Measurements from ENCODE around the gene SIMC1.
"Not testable (repeated sequence)": the region's sequence is repeated elsewhere in the genome, so short reads cannot be mapped to it uniquely, and the experiment has no call there.

Gene SIMC1

GRCh38 chr5:176222006-176222405 is 16.2 kb upstream of the SIMC1 start:
- H3K27me3 ChIP-seq; H3K9me3 ChIP-seq; H3K36me3 ChIP-seq; DNase-seq; H3K4me3 ChIP-seq (ENCODE audit: low read depth, low read length); H3K4me1 ChIP-seq: not testable (repeated sequence)

- not testable (repeated sequence) for H3K4me3 ChIP-seq (ENCODE audit: low read depth, low read length); H3K27me3 ChIP-seq; H3K9me3 ChIP-seq; H3K4me1 ChIP-seq; DNase-seq; H3K36me3 ChIP-seq
Measured at GRCh38 chr5:176228358-176228757, 9.9 kb upstream of the SIMC1 start.

DNA sequence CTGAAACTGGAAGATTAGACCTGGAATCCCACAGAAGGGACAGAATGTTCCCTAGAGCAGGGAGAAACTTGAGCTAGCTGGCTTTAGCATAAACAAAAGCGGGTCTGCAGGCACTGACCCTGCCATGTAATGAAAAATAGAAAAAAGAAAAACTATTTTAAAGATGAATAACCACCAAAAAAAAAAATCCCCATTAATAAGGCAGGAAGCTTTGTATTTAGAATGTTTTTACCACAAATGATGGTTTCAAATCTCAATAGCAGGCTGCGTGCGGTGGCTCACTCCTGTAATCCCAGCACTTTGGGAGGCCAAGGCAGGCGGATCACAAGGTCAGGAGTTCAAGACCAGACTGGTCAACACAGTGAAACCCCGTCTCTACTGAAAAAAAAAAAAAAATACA is 5.0 kb upstream of the SIMC1 start:
- H3K4me3 ChIP-seq (ENCODE audit: low read depth, low read length); DNase-seq: not testable (repeated sequence)

GRCh38 chr5:176235155-176235554 is 3.1 kb upstream of the SIMC1 start:
- H3K4me1 ChIP-seq; H3K36me3 ChIP-seq; H3K9me3 ChIP-seq; H3K4me3 ChIP-seq (ENCODE audit: low read depth, low read length); H3K27me3 ChIP-seq: not testable (repeated sequence)
- TF ChIP-seq, protein P1, sequence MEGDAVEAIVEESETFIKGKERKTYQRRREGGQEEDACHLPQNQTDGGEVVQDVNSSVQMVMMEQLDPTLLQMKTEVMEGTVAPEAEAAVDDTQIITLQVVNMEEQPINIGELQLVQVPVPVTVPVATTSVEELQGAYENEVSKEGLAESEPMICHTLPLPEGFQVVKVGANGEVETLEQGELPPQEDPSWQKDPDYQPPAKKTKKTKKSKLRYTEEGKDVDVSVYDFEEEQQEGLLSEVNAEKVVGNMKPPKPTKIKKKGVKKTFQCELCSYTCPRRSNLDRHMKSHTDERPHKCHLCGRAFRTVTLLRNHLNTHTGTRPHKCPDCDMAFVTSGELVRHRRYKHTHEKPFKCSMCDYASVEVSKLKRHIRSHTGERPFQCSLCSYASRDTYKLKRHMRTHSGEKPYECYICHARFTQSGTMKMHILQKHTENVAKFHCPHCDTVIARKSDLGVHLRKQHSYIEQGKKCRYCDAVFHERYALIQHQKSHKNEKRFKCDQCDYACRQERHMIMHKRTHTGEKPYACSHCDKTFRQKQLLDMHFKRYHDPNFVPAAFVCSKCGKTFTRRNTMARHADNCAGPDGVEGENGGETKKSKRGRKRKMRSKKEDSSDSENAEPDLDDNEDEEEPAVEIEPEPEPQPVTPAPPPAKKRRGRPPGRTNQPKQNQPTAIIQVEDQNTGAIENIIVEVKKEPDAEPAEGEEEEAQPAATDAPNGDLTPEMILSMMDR (IDR thresholded peaks at IDR 0.05; ENCODE audit: low read depth, low read length), result peak; percentile 57
- DNase-seq, result peak; percentile 47

More for the DNA sequence above, 5.0 kb upstream of the SIMC1 start:
- not testable (repeated sequence) for H3K4me1 ChIP-seq, H3K9me3 ChIP-seq, H3K27me3 ChIP-seq, H3K36me3 ChIP-seq

- H3K4me3 ChIP-seq (ENCODE audit: low read depth, low read length); H3K4me1 ChIP-seq; H3K27me3 ChIP-seq; H3K36me3 ChIP-seq; H3K9me3 ChIP-seq; DNase-seq: not testable (repeated sequence)
Measured at GRCh38 chr5:176238645-176239283, 540 bp downstream of the SIMC1 start.

GRCh38 chr5:176239304-176239703 is 1.1 kb downstream of the SIMC1 start:
- H3K4me1 ChIP-seq; DNase-seq; H3K9me3 ChIP-seq; H3K27me3 ChIP-seq; H3K4me3 ChIP-seq (ENCODE audit: low read depth, low read length); H3K36me3 ChIP-seq: not testable (repeated sequence)

DNA sequence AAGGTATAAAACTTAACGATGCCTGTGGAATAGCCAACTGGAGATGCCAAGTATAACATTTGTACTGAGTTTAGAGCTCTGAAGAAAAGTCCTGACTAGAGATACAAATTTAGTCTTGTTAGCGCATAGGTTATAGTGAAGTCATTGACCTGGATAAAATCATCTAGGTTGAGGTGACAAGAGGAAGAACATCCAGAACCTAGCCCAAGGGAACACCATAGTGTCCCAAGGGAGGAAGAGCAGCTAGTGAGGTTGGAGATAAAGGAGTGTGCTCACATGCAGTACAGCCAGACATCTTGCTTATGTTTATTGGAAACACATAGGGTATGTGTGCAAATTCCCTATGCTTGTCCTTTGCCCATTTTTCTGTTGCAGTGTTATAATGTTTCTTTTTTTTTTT is 6.1 kb downstream of the SIMC1 start:
- DNase-seq, result not testable (repeated sequence)

DNA sequence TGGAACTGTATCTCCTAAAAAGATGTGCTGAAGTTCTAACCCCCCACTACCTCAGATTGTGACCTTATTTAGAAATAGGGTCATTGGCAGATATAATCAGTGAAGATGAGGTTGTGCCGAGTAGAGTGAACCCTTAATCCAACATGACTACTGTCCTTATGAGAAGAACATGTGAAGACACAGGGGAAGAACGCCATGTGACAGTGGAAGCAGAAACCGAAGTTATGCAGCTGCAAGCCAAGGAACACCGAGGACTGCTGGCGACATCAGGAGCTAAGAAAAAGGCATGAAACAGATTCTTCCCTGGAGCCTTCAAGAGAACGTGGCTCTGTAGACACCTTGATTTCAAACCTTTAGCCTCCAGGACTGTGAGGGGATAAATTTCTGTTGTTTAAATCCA is 6.8 kb downstream of the SIMC1 start:
- not testable (repeated sequence) for H3K4me1 ChIP-seq; H3K27me3 ChIP-seq; DNase-seq; H3K9me3 ChIP-seq; H3K4me3 ChIP-seq (ENCODE audit: low read depth, low read length); H3K36me3 ChIP-seq

More for the DNA sequence above, 6.1 kb downstream of the SIMC1 start:
- not testable (repeated sequence) for H3K36me3 ChIP-seq; H3K4me3 ChIP-seq (ENCODE audit: low read depth, low read length); H3K4me1 ChIP-seq; H3K27me3 ChIP-seq; H3K9me3 ChIP-seq

DNA sequence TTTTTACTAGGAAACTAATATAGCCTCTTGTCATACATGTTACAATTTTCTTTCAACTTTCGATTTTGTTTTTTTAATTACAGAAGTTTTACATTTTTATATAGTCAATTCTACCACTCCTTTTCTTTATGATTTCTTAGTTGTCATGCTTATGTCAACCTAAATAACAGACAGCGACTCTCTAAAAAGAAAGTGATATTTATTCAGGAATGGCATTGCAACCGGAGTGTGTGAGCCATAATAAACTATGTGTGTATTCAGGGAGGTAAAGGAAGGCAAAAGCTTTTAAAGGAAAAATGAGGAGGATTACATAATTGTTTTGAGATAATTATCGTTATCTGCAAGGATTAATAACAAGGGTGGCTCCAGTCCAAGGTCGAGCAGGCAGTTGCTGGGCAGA is 7.3 kb downstream of the SIMC1 start:
- H3K4me3 ChIP-seq (ENCODE audit: low read depth, low read length); DNase-seq; H3K27me3 ChIP-seq; H3K4me1 ChIP-seq; H3K36me3 ChIP-seq; H3K9me3 ChIP-seq: not testable (repeated sequence)

DNA sequence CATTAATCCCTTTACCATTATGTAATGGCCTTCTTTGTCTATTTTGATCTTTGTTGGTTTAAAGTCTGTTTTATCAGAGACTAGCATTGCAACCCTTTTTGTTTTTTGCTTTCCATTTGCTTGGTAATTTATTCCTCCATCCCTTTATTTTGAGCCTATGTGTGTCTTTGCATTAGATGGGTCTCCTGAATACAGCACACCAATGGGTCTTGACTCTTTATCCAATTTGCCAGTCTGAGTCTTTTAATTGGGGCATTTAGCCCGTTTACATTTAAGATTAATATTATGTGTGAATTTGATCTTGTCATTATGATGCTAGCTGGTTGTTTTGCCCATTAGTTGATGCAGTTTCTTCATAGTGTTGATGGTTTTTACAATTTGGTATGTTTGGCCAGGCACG is 12.5 kb downstream of the SIMC1 start:
- not testable (repeated sequence) for H3K27me3 ChIP-seq; H3K9me3 ChIP-seq; DNase-seq; H3K4me1 ChIP-seq; H3K4me3 ChIP-seq (ENCODE audit: low read depth, low read length); H3K36me3 ChIP-seq

- H3K4me3 ChIP-seq (ENCODE audit: low read depth, low read length); H3K36me3 ChIP-seq; H3K27me3 ChIP-seq; H3K4me1 ChIP-seq; H3K9me3 ChIP-seq; DNase-seq: not testable (repeated sequence)
Measured at GRCh38 chr5:176252171-176252570, 13.9 kb downstream of the SIMC1 start.

- H3K27me3 ChIP-seq; H3K4me3 ChIP-seq (ENCODE audit: low read depth, low read length); H3K36me3 ChIP-seq; H3K4me1 ChIP-seq; H3K9me3 ChIP-seq; DNase-seq: not testable (repeated sequence)
Measured at GRCh38 chr5:176253370-176254065, 15.3 kb downstream of the SIMC1 start.

- H3K9me3 ChIP-seq; H3K4me1 ChIP-seq; H3K27me3 ChIP-seq; DNase-seq; H3K4me3 ChIP-seq (ENCODE audit: low read depth, low read length); H3K36me3 ChIP-seq: not testable (repeated sequence)
Measured at GRCh38 chr5:176254066-176254393, 15.8 kb downstream of the SIMC1 start.

GRCh38 chr5:176257871-176258505 is 19.8 kb downstream of the SIMC1 start:
- not testable (repeated sequence) for H3K9me3 ChIP-seq; DNase-seq; H3K36me3 ChIP-seq; H3K4me1 ChIP-seq; H3K27me3 ChIP-seq; H3K4me3 ChIP-seq (ENCODE audit: low read depth, low read length)

- not testable (repeated sequence) for H3K9me3 ChIP-seq; H3K4me1 ChIP-seq; H3K4me3 ChIP-seq (ENCODE audit: low read depth, low read length); DNase-seq; H3K27me3 ChIP-seq; H3K36me3 ChIP-seq
Measured at GRCh38 chr5:176260682-176261081, 22.5 kb downstream of the SIMC1 start.
